ENCODE data around the gene ZMYM5.
"Not testable (repeated sequence)": the region's sequence is repeated elsewhere in the genome, so short reads cannot be mapped to it uniquely, and the experiment has no call there.

Gene ZMYM5

GRCh38 chr13:19863323-19864023 lies at the start of gene ZMYM5:
ZMYM5 (minus strand) TSS chr13:19863649; CDS start chr13:19852180, 11,469 bp downstream.
- peak; percentile 86 for DNase-seq (ENCODE audit: low read depth)

- no peak for DNase-seq (ENCODE audit: low read depth)
Measured at GRCh38 chr13:19910336-19911072, 47.1 kb upstream of the ZMYM5 start.

GRCh38 chr13:19908350-19908986 lies 45.0 kb upstream of the ZMYM5 start:
- no peak for DNase-seq (ENCODE audit: low read depth)

- DNase-seq (ENCODE audit: low read depth): not testable (repeated sequence)
Measured at GRCh38 chr13:19905487-19906195, 42.2 kb upstream of the ZMYM5 start.

GRCh38 chr13:19890030-19890429 lies 26.6 kb upstream of the ZMYM5 start:
- no peak for DNase-seq (ENCODE audit: low read depth)

GRCh38 chr13:19888799-19889198 lies 25.4 kb upstream of the ZMYM5 start:
- DNase-seq (ENCODE audit: low read depth): no peak

- DNase-seq (ENCODE audit: low read depth): no peak
Measured at GRCh38 chr13:19882231-19882630, 18.8 kb upstream of the ZMYM5 start.

GRCh38 chr13:19881641-19882040 lies 18.2 kb upstream of the ZMYM5 start:
- DNase-seq (ENCODE audit: low read depth): no peak

GRCh38 chr13:19864746-19865309 lies 1.4 kb upstream of the ZMYM5 start:
- peak; percentile 57 for DNase-seq (ENCODE audit: low read depth)

- peak; percentile 27 for DNase-seq (ENCODE audit: low read depth)
Measured at GRCh38 chr13:19864024-19864745, 736 bp upstream of the ZMYM5 start.

GRCh38 chr13:19862481-19863313 lies 752 bp downstream of the ZMYM5 start:
- peak; percentile 12 for DNase-seq (ENCODE audit: low read depth)

GRCh38 chr13:19861762-19862161 lies 1.7 kb downstream of the ZMYM5 start:
- no peak for DNase-seq (ENCODE audit: low read depth)

- no peak for DNase-seq (ENCODE audit: low read depth)
Measured at GRCh38 chr13:19860884-19861655, 2.4 kb downstream of the ZMYM5 start.

GRCh38 chr13:19857637-19858036 lies 5.8 kb downstream of the ZMYM5 start:
- DNase-seq (ENCODE audit: low read depth): not testable (repeated sequence)

- no peak for DNase-seq (ENCODE audit: low read depth)
Measured at GRCh38 chr13:19852766-19853165, 10.7 kb downstream of the ZMYM5 start.

GRCh38 chr13:19845758-19846157 lies 17.7 kb downstream of the ZMYM5 start:
- no peak for DNase-seq (ENCODE audit: low read depth)

GRCh38 chr13:19838865-19839275 lies 24.6 kb downstream of the ZMYM5 start:
- no peak for DNase-seq (ENCODE audit: low read depth)

GRCh38 chr13:19836472-19836871 lies 27.0 kb downstream of the ZMYM5 start:
- DNase-seq (ENCODE audit: low read depth): no peak

GRCh38 chr13:19834704-19835103 lies 28.7 kb downstream of the ZMYM5 start:
- DNase-seq (ENCODE audit: low read depth): no peak

- no peak for DNase-seq (ENCODE audit: low read depth)
Measured at GRCh38 chr13:19822673-19823072, 40.8 kb downstream of the ZMYM5 start.
